HG03095 (cell line): Measurements from ENCODE around the gene SLC25A31.
A peak's percentile ranks its signal among the peaks of the same experiment; 100 is the strongest.

Experiments used
- ATAC-seq: cut with Tn5 transposase; IDR thresholded peaks from one replicate; pipeline ENCODE4 v1.9.1; 2021; ENCODE audit warnings: moderate library complexity; ENCODE audit not compliant: unreplicated experiment

Gene SLC25A31

GRCh38 chr4:127776620-127777019 is 46.4 kb downstream of the SLC25A31 start:
- no peak for ATAC-seq

GRCh38 chr4:127777487-127777886 is 47.3 kb downstream of the SLC25A31 start:
- no peak for ATAC-seq

- ATAC-seq: no peak
These were observed 47.9 kb downstream of the SLC25A31 start for GRCh38 chr4:127778102-127778501.

- ATAC-seq: no peak
These were observed 50.4 kb downstream of the SLC25A31 start for GRCh38 chr4:127780598-127780997.

DNA sequence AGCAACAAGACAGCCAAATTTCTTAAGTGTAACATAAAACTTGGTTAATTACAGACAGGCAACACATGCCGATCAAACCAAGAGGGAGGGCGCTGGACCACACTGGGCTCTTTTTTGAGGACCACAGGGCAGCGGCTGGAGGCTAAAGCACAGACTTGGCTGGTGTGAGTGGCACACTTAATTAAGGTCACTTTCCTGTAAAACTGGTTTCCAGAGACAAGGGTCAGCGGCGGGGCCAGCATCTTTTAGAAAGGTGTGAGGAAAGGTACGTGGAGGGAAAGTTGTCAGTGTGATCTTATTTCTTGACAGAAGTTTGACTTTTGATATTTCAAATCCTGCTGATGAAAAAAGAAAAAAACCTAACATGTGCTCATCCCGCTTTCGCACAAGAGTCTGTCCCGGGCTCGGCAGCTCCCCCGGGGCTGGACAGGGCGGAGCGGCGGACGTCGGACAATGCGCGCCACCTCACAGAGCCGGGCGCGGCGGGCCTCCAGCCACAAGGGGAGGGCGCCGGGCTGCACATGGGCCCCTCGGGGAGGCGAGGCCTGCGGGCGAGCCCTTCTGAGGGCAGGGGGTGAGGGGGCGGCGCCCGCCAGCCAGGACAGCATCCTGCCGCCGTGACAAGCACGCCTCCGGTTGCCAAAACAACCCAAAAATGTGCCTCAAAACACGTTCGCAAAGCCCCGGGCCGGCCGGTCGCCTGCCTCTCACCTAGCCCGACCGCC is 51.3 kb downstream of the SLC25A31 start:
- ATAC-seq: peak; percentile 29

DNA sequence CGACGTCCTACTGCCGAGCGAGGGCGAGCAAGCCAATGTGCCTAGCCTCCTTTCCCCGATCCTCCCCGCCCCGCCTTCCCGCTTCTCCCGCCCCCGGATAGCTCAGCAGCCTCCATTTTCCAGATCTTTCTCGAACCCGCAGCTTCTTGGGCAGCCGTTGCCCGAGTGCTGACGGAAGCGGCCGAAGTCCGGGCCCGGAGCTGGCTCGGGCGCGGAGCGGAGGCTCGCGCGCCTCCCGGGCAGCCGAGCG is 51.8 kb downstream of the SLC25A31 start:
- peak; percentile 73 for ATAC-seq

DNA sequence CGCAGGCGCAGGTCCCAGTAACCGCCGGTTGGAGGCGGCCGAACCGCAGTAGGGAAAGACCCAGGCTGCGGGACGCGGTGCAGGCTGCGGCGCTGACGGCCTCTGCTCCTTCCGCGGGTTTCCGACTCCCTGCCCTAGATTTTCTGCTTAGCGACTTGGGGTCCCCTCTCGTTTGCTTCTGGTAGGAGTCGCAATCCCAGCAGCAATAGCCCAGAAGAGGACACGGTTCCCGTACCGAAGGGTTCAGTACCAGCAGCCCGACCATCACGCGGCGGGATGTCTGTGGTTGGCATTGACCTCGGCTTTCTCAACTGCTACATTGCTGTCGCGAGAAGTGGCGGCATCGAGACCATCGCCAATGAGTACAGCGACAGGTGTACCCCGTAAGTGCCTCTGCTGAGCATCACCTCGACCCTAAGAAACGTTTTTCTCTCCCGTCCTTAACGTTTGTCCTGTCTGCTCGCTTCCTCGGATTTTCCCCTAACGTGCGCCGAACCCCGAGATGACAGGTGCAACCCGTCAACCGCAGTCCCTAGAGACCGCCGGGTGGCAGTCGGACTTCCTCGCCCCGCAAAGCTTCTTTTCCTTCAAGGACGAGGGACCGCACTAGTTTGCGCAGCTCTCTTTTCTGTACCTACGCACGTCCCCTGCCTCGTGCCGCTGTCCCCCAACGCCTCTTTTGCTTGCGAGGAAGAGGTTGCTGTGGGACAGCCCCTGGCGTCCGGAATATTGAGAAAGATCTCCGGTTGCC is 52.2 kb downstream of the SLC25A31 start, which contains the start of gene HSPA4L:
TSS of gene HSPA4L (plus strand) at position 48 of the 751 bp plus-strand sequence. CDS start at position 277, 229 bp downstream.
- peak; percentile 29 for ATAC-seq

- ATAC-seq: no peak
These were observed 53.0 kb downstream of the SLC25A31 start for GRCh38 chr4:127783026-127783769.

- ATAC-seq: no peak
These were observed 54.0 kb downstream of the SLC25A31 start for GRCh38 chr4:127783955-127784770.

DNA sequence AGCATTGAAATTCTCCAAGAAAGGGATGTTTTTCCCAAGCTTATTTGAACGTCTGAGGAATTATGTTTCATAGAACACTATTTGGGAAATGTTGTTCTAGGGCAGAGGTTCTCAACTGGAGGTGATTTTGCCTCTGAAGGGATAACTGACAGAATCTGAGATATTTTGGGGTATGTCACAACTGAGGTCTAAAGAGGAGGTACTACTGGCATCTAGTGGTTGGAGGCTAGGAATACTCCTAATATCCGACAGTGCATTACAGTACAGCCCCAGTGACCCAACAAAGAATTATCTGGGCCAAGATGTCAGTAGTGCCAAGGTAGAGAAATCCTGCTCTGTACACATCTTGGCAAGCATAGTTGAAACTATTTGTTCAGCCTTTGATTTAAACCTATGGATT is 58.3 kb downstream of the SLC25A31 start:
- ATAC-seq: no peak

DNA sequence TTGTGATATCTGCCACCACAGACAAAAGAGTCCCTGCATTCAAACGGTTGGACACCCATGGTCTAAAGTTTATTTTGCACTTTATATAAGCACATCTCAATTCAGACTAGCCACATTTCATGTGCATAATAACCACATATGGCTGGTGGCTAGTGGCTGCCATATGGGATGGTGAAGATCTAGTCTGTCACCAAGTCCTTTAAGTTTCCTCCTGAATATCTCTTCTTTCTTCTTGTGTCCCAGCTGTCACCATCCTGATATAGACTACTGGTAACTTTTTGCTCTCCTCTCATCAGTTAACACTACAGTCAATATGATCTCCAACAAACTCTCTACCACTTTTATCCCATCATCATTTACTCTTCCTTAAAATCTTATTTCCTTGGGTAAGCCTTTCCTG is 61.2 kb downstream of the SLC25A31 start:
- ATAC-seq: no peak

DNA sequence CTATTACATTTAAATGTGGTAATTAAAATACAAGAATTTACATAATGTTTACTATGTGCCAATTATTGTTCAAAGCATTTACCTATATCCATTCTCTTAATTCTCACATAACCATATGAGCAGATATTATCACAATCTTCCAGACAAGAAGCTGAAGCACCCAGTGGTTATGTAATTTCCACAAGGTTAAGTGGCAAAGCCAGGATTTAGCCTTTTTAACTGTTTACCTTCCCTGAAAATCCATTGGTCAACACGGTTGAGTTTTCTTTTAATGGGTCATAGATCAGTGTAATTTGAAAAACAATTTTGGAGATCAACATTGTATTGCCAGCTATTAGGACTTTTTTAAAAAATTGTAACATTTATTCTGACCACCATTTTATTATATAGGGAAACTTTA is 63.3 kb downstream of the SLC25A31 start:
- no peak for ATAC-seq

- ATAC-seq: no peak
These were observed 69.5 kb downstream of the SLC25A31 start for GRCh38 chr4:127799711-127800110.

- ATAC-seq: no peak
These were observed 79.1 kb downstream of the SLC25A31 start for GRCh38 chr4:127809173-127809800.

- ATAC-seq: no peak
These were observed 80.4 kb downstream of the SLC25A31 start for GRCh38 chr4:127810551-127810950.

GRCh38 chr4:127822430-127822829 is 92.2 kb downstream of the SLC25A31 start:
- ATAC-seq: no peak
